BE2C (cell line): ENCODE results near the gene RASSF4.
"Not testable (repeated sequence)": the region's sequence is repeated elsewhere in the genome, so short reads cannot be mapped to it uniquely, and the experiment has no call there.

Experiments used
- DNase-seq: peaks from one replicate; pipeline ENCODE4 v3.0.0-alpha.2; 2020
- H3K27me3 ChIP-seq: fragments of 250-450 bp; sonication (Bioruptor Pico); 2 replicates; pipeline ENCODE4 v1.5.1; 2020; ENCODE audit warnings: mild to moderate bottlenecking
- H3K36me3 ChIP-seq: fragments of 250-450 bp; sonication (Bioruptor Pico); 2 replicates; pipeline ENCODE4 v1.5.1; 2020; ENCODE audit warnings: mild to moderate bottlenecking
- H3K4me1 ChIP-seq: fragments of 250-450 bp; sonication (Bioruptor Pico); 2 replicates; pipeline ENCODE4 v1.5.1; 2020
- H3K4me3 ChIP-seq: 2 replicates; pipeline ENCODE4 v1.5.1; 2011; ENCODE audit warnings: low read depth, low read length
- H3K9me3 ChIP-seq: fragments of 250-450 bp; sonication (Bioruptor Pico); 2 replicates; pipeline ENCODE4 v1.5.1; 2020
- CTCF ChIP-seq: IDR thresholded peaks from 2 replicates; pipeline ENCODE4 v1.5.1; 2012; ENCODE audit warnings: mild to moderate bottlenecking, low read depth, low read length

Gene RASSF4

DNA sequence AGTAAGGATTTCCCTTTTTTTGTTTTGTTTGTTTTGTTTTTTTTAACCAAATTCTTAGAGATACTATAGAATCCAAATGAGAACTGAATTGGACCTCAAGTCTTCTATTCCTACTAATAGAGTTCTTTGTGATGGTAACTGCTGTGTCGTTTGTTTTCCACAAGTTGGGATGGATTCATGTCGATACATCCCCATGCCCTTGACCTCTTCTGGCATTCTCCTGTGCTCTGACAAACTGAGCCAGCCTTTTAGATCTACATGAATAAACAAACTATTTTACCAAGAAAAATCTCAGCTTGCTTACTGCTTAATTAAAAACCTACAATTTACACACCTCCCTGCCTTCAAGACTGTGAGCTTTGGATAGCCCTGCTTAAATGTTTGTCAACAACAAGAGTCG is 45.1 kb downstream of the RASSF4 start:
- peaks cover 17% of the 10 kb centered on the region for H3K36me3 ChIP-seq
- H3K4me1 ChIP-seq, result peaks cover 3% of the 10 kb centered on the region; the same call in 1 of the 2 replicates
- no peaks in the 10 kb centered on the region for H3K27me3 ChIP-seq
- H3K4me3 ChIP-seq, result no peak overlapping the region
- DNase-seq, result no peak
- no peak for TF ChIP-seq CTCF
- no peaks in the 10 kb centered on the region; the same call in 1 of the 2 replicates for H3K9me3 ChIP-seq

DNA sequence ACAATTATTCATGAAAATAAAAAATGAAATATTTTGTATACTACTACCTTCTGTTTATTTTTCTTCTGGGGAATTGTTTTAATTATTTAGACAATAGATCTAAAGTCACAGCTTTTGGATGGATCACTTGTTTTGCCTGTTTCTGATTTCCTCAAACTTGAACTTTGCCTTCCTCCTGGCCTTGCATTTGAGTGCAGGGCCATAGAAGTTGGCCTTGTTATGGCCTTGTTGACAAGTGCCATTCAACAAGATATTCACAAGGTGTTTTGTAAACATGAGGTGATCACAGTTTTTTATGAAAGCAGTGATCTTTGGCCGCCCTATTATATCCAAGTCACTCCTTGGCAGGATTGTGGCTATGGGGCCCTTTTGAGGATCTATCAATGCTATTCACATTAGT is 45.7 kb downstream of the RASSF4 start:
- no peak for TF ChIP-seq CTCF
- no peak overlapping the region for H3K4me3 ChIP-seq

DNA sequence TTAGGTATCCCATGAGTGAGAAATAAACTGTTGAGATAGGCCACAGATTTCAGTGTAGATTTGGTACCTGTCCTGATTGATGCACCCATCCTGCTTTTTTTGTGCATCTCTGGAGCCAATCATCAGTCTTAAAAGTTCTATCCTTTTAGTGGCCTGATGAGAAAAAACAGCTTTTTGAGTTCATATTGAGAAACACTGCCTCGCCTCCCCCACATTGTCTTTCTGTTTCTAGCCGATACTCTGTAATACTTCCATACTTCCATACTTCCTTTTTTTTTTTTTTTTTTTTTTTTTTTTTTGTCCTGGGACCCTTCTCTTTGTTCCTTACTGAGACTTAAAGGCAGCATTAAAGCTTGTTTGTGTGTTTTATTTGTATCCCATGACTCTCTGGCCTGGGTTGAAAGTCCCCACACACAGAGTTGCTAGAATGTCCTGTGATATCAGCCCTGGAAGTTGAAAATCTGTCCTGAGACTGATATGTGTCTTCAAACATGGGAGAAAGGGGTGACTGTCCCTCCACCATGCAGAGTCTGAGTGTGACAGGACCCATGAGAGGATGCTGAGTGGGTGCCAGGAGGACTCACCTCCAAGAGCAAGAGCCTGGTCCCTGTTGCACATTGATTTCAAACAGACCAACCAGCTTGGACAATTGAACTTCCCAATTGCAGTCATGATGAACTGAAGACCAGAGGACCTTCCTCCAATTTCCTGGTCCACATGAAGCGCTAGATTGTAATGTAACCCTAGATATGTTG is 46.9 kb downstream of the RASSF4 start:
- no peaks in the 10 kb centered on the region for H3K4me1 ChIP-seq
- no peak for TF ChIP-seq CTCF
- H3K36me3 ChIP-seq, result peaks cover 17% of the 10 kb centered on the region
- no peaks in the 10 kb centered on the region for H3K9me3 ChIP-seq
- no peak for DNase-seq
- no peaks in the 10 kb centered on the region for H3K27me3 ChIP-seq
- H3K4me3 ChIP-seq, result no peak overlapping the region

More for the DNA sequence above, 45.7 kb downstream of the RASSF4 start:
- DNase-seq, result no peak
- no peaks in the 10 kb centered on the region for H3K27me3 ChIP-seq
- H3K36me3 ChIP-seq, result peaks cover 17% of the 10 kb centered on the region
- H3K9me3 ChIP-seq, result no peaks in the 10 kb centered on the region; the same call in 1 of the 2 replicates
- peaks cover 2% of the 10 kb centered on the region; the same call in 1 of the 2 replicates for H3K4me1 ChIP-seq

DNA sequence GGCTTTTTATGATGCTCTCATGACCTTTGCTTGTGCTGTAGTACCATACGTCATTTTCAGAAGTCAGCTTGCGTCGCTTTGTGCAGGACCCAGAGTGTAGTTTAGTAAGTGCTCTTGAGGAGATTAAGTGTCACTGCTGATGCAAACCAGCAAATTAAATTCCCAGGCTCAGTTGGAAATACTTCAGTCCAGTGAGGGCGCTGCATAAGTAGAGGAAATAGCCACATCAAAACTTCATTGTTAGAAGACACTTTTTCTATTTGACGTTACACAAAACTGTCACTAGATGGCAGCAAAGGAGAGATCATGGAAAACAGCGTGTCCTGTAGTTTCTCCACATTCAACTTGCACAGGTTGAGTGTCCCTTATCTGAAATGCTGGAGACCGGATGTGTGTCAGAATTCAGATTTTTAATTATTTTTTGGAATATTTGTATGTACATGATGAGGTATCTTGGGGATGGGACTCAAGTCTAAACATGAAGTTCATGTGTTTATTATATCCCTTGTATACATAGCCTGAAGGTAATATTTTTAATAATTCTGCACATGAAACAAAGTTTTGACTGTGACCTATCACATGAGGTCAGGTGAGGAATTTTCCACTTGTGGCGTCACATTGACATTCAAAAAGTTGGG is 49.0 kb downstream of the RASSF4 start:
- no peaks in the 10 kb centered on the region for H3K4me1 ChIP-seq
- peak; percentile 79 for TF ChIP-seq CTCF
- H3K9me3 ChIP-seq, result no peaks in the 10 kb centered on the region
- no peak overlapping the region for H3K4me3 ChIP-seq
- peaks cover 11% of the 10 kb centered on the region for H3K36me3 ChIP-seq
- H3K27me3 ChIP-seq, result no peaks in the 10 kb centered on the region
- DNase-seq, result peak; percentile 30

- not testable (repeated sequence) for H3K27me3 ChIP-seq, H3K4me3 ChIP-seq, DNase-seq, H3K4me1 ChIP-seq, H3K36me3 ChIP-seq, H3K9me3 ChIP-seq
Observed at GRCh38 chr10:45014557-45014956, 55.0 kb downstream of the RASSF4 start.

GRCh38 chr10:45015590-45015989 is 56.0 kb downstream of the RASSF4 start:
- Histone ChIP-seq H3K4me3 (no peak overlapping the region), H3K27me3 (no peaks in the 10 kb centered on the region), H3K4me1 (no peaks in the 10 kb centered on the region), H3K36me3 (no peaks in the 10 kb centered on the region), H3K9me3 (no peaks in the 10 kb centered on the region)
- no peak for DNase-seq
- no peak for TF ChIP-seq CTCF
